ENCODE results near the gene ZNF28.
"Not testable (repeated sequence)": the region's sequence is repeated elsewhere in the genome, so short reads cannot be mapped to it uniquely, and the experiment has no call there.

ZNF28 gene

GRCh38 chr19:52821204-52821960 lies at the start of gene ZNF28:
TSS of gene ZNF28 (minus strand) at chr19:52821633. CDS start at chr19:52817958, 3,675 bp downstream.
- peak; percentile 29 to 42 (median 36) for DNase-seq (ENCODE audit: low read depth in 3 of 3)

GRCh38 chr19:52868031-52868430 lies 46.6 kb upstream of the ZNF28 start:
- DNase-seq (ENCODE audit: low read depth in 3 of 3): not testable (repeated sequence)

GRCh38 chr19:52857378-52858191 lies 36.2 kb upstream of the ZNF28 start, which contains the start of gene ZNF468:
TSS of gene ZNF468 (minus strand) at chr19:52857619. CDS start at chr19:52854272, 3,347 bp downstream.
- DNase-seq (ENCODE audit: low read depth in 3 of 3): peak; percentile 40 to 56 (median 46)

GRCh38 chr19:52856540-52857377 lies 35.3 kb upstream of the ZNF28 start:
- not testable (repeated sequence) for DNase-seq (ENCODE audit: low read depth in 3 of 3)

GRCh38 chr19:52847352-52847751 lies 25.9 kb upstream of the ZNF28 start:
- not testable (repeated sequence) for DNase-seq (ENCODE audit: low read depth in 3 of 3)

GRCh38 chr19:52840825-52841465 lies 19.5 kb upstream of the ZNF28 start:
- DNase-seq (ENCODE audit: low read depth in 3 of 3): not testable (repeated sequence)

- not testable (repeated sequence) for DNase-seq (ENCODE audit: low read depth in 3 of 3)
Observed at GRCh38 chr19:52834289-52834688, 12.9 kb upstream of the ZNF28 start.

- DNase-seq (ENCODE audit: low read depth in 3 of 3): not testable (repeated sequence)
Observed at GRCh38 chr19:52833541-52833940, 12.1 kb upstream of the ZNF28 start.

GRCh38 chr19:52829866-52830265 lies 8.4 kb upstream of the ZNF28 start:
- DNase-seq (ENCODE audit: low read depth in 3 of 3): not testable (repeated sequence)

- DNase-seq (ENCODE audit: low read depth in 3 of 3): no peak
Observed at GRCh38 chr19:52825765-52826164, 4.3 kb upstream of the ZNF28 start.

GRCh38 chr19:52823676-52824075 lies 2.2 kb upstream of the ZNF28 start:
- DNase-seq (ENCODE audit: low read depth in 3 of 3): no peak

- peak in 1 of 3 experiments; percentile 5 for DNase-seq (ENCODE audit: low read depth in 3 of 3)
Observed at GRCh38 chr19:52820472-52821203, 795 bp downstream of the ZNF28 start.

GRCh38 chr19:52809801-52810200 lies 11.6 kb downstream of the ZNF28 start:
- no peak for DNase-seq (ENCODE audit: low read depth in 3 of 3)

GRCh38 chr19:52799950-52800640 lies 21.3 kb downstream of the ZNF28 start:
- DNase-seq (ENCODE audit: low read depth in 3 of 3): not testable (repeated sequence)

GRCh38 chr19:52789440-52789839 lies 32.0 kb downstream of the ZNF28 start:
- DNase-seq (ENCODE audit: low read depth in 3 of 3): no peak

GRCh38 chr19:52786464-52787354 lies 34.7 kb downstream of the ZNF28 start, which contains the start of gene ZNF600:
TSS of gene ZNF600 (minus strand) at chr19:52786791. CDS start at chr19:52778888, 7,903 bp downstream.
- DNase-seq (ENCODE audit: low read depth in 3 of 3): peak; percentile 57 to 65 (median 58)

GRCh38 chr19:52786078-52786463 lies 35.4 kb downstream of the ZNF28 start:
- DNase-seq (ENCODE audit: low read depth in 3 of 3): no peak

- DNase-seq (ENCODE audit: low read depth in 3 of 3): no peak
Observed at GRCh38 chr19:52785506-52785905, 35.9 kb downstream of the ZNF28 start.

GRCh38 chr19:52782864-52783263 lies 38.6 kb downstream of the ZNF28 start:
- DNase-seq (ENCODE audit: low read depth in 3 of 3): not testable (repeated sequence)
